Suprapubic skin (tissue), 4 donors: ENCODE results near the gene UNC5B. TPM values are rescaled to one million over a fixed set of nuclear protein-coding genes. Genes with fewer than 3 reads are reported as not detected.

ENCODE experiments used
- DNase-seq, 2 donors: peaks; one replicate each; pipeline ENCODE4 v3.0.0-alpha.2; 2019; ENCODE audit warnings: low spot score in 2 of 2
- H3K27ac ChIP-seq: fragments of 200-600 bp; sonication (generic); one replicate; pipeline ENCODE4 v1.5.1; 2019
- H3K27me3 ChIP-seq: fragments of 200-600 bp; sonication (generic); one replicate; pipeline ENCODE4 v1.5.1; 2019
- H3K36me3 ChIP-seq: fragments of 200-600 bp; sonication (generic); one replicate; pipeline ENCODE4 v1.5.1; 2019
- H3K4me1 ChIP-seq: fragments of 200-600 bp; sonication (generic); one replicate; pipeline ENCODE4 v1.5.1; 2019
- H3K4me3 ChIP-seq: fragments of 200-600 bp; sonication (generic); one replicate; pipeline ENCODE4 v1.5.1; 2019; ENCODE audit warnings: mild to moderate bottlenecking
- H3K9me3 ChIP-seq: fragments of 200-600 bp; sonication (generic); one replicate; pipeline ENCODE4 v1.5.1; 2019
- CTCF ChIP-seq, 2 donors: fragments of 200-600 bp in 1 of 2; fragments of 450-650 bp in 1 of 2; sonication (generic) in 1 of 2; IDR thresholded peaks; one replicate each; pipeline ENCODE4 v1.5.1; 2016 to 2019; ENCODE audit warnings: antibody characterized with exemption in 2 of 2, mild to moderate bottlenecking in 1 of 2, moderate library complexity in 1 of 2
- EP300 ChIP-seq: sonication (generic); formaldehyde crosslinking; IDR thresholded peaks from one replicate; pipeline ENCODE4 v1.6.1; 2017; ENCODE audit warnings: antibody characterized with exemption
- POLR2A ChIP-seq, 2 donors: fragments of 450-650 bp; IDR thresholded peaks; one replicate each; pipeline ENCODE4 v1.6.1; 2017; ENCODE audit warnings: antibody characterized with exemption in 2 of 2, mild to moderate bottlenecking in 2 of 2, moderate library complexity in 2 of 2
- POLR2AphosphoS5 ChIP-seq, 3 donors: sonication (generic); formaldehyde crosslinking; IDR thresholded peaks; one replicate each; pipeline ENCODE4 v1.6.1; 2017; ENCODE audit warnings: antibody characterized with exemption in 3 of 3
- WGBS: methylation state at CpG from one replicate; pipeline ENCODE4 v1.1.5; 2018; 5-methylcytosine and 5-hydroxymethylcytosine counted together
- total RNA-seq, 4 donors: library from RNA; depleted of rRNA; stranded (reverse); fragments of >200 nt; gene quantifications; one replicate each; pipeline ENCODE4 v1.1.0, GENCODE V29; 2016

The UNC5B gene
- total RNA-seq, 4 donors from 2014 or later, result 7.2 to 45.7 (median 14.7) TPM

GRCh38 chr10:71255550-71255807 is 43.1 kb downstream of the UNC5B start:
- Histone ChIP-seq H3K36me3 (no peaks in the 10 kb centered on the region), H3K27ac (no peak overlapping the region), H3K4me1 (peaks cover 59% of the 10 kb centered on the region), H3K4me3 (no peak overlapping the region), H3K9me3 (no peaks in the 10 kb centered on the region), H3K27me3 (no peaks in the 10 kb centered on the region)
- TF ChIP-seq CTCF (IDR thresholded peaks at IDR 0.05), result no peak
- TF ChIP-seq POLR2AphosphoS5 (IDR thresholded peaks at IDR 0.05), result no peak
- TF ChIP-seq EP300, result no peak
- no peak for TF ChIP-seq POLR2A (IDR thresholded peaks at IDR 0.05)
- WGBS, result 73% methylated on average over 4 of the region's 4 CpGs
- no peak for DNase-seq

- no peak overlapping the region for H3K27ac ChIP-seq
- peaks cover 63% of the 10 kb centered on the region for H3K4me1 ChIP-seq
- no peak for TF ChIP-seq POLR2A (IDR thresholded peaks at IDR 0.05)
- TF ChIP-seq CTCF (IDR thresholded peaks at IDR 0.05), result no peak
- TF ChIP-seq EP300, result no peak
- no peak for TF ChIP-seq POLR2AphosphoS5 (IDR thresholded peaks at IDR 0.05)
- H3K27me3 ChIP-seq, result no peaks in the 10 kb centered on the region
- no peak for DNase-seq
- no peaks in the 10 kb centered on the region for H3K36me3 ChIP-seq
- no peak overlapping the region for H3K4me3 ChIP-seq
- H3K9me3 ChIP-seq, result no peaks in the 10 kb centered on the region
- 27% methylated on average over 17 of the region's 17 CpGs for WGBS
Observed at GRCh38 chr10:71255808-71256660, 43.7 kb downstream of the UNC5B start.

- WGBS, result 76% methylated on average over 7 of the region's 8 CpGs
- Histone ChIP-seq H3K27me3 (no peaks in the 10 kb centered on the region), H3K36me3 (no peaks in the 10 kb centered on the region), H3K4me3 (no peak overlapping the region), H3K27ac (no peak overlapping the region), H3K9me3 (no peaks in the 10 kb centered on the region), H3K4me1 (peaks cover 63% of the 10 kb centered on the region)
- TF ChIP-seq POLR2AphosphoS5 (IDR thresholded peaks at IDR 0.05) (no peak), CTCF (IDR thresholded peaks at IDR 0.05) (no peak), EP300 (no peak), POLR2A (IDR thresholded peaks at IDR 0.05) (no peak)
- no peak for DNase-seq
Observed at GRCh38 chr10:71256661-71257318, 44.4 kb downstream of the UNC5B start.

GRCh38 chr10:71257319-71257997 is 45.1 kb downstream of the UNC5B start:
- H3K36me3 ChIP-seq, result no peaks in the 10 kb centered on the region
- no peaks in the 10 kb centered on the region for H3K9me3 ChIP-seq
- no peaks in the 10 kb centered on the region for H3K27me3 ChIP-seq
- H3K4me1 ChIP-seq, result peaks cover 60% of the 10 kb centered on the region
- no peak overlapping the region for H3K27ac ChIP-seq
- 63% methylated on average over 7 of the region's 11 CpGs for WGBS
- H3K4me3 ChIP-seq, result no peak overlapping the region
- TF ChIP-seq POLR2AphosphoS5 (IDR thresholded peaks at IDR 0.05), result no peak
- TF ChIP-seq POLR2A (IDR thresholded peaks at IDR 0.05), result no peak
- TF ChIP-seq EP300, result no peak
- TF ChIP-seq CTCF (IDR thresholded peaks at IDR 0.05), result no peak
- no peak for DNase-seq

GRCh38 chr10:71258046-71258445 is 45.7 kb downstream of the UNC5B start:
- WGBS, result 86% methylated on average over 1 of the region's 4 CpGs
- peaks cover 55% of the 10 kb centered on the region for H3K4me1 ChIP-seq
- no peaks in the 10 kb centered on the region for H3K9me3 ChIP-seq
- H3K36me3 ChIP-seq, result no peaks in the 10 kb centered on the region
- H3K27me3 ChIP-seq, result no peaks in the 10 kb centered on the region
- H3K4me3 ChIP-seq, result no peak overlapping the region
- TF ChIP-seq EP300, result no peak
- TF ChIP-seq POLR2AphosphoS5 (IDR thresholded peaks at IDR 0.05), result no peak
- TF ChIP-seq POLR2A (IDR thresholded peaks at IDR 0.05), result no peak
- TF ChIP-seq CTCF (IDR thresholded peaks at IDR 0.05), result no peak
- H3K27ac ChIP-seq, result no peak overlapping the region
- no peak for DNase-seq
